Upper lobe of left lung (tissue), 4 donors: ENCODE data around the gene PREX1.

Experiments used
- EP300 ChIP-seq, 4 donors: sonication (generic); formaldehyde crosslinking; IDR thresholded peaks; one replicate each; pipeline ENCODE4 v1.5.1; 2017; ENCODE audit warnings: antibody characterized with exemption in 4 of 4, control low read depth in 2 of 4
- POLR2A ChIP-seq, 4 donors: fragments of 450-650 bp; IDR thresholded peaks; one replicate each; pipeline ENCODE4 v1.5.1; 2016 to 2017; ENCODE audit warnings: antibody characterized with exemption in 4 of 4, mild to moderate bottlenecking in 2 of 4
- POLR2AphosphoS5 ChIP-seq, 2 donors: sonication (generic); formaldehyde crosslinking; IDR thresholded peaks; one replicate each; pipeline ENCODE4 v1.5.1; 2017; ENCODE audit warnings: antibody characterized with exemption in 2 of 2
- TF ChIP-seq, protein P1 (sequence below), 6 experiments: fragments of 450-650 bp in 4 of 6; fragments of 200-600 bp in 2 of 6; sonication (generic) in 2 of 6; IDR thresholded peaks; one replicate each; pipeline ENCODE4 v1.5.1; 2016 to 2019; ENCODE audit warnings: antibody characterized with exemption in 6 of 6

GRCh38 chr20:48685300-48685699, 142.5 kb downstream of the PREX1 start:
- TF ChIP-seq, protein P1, sequence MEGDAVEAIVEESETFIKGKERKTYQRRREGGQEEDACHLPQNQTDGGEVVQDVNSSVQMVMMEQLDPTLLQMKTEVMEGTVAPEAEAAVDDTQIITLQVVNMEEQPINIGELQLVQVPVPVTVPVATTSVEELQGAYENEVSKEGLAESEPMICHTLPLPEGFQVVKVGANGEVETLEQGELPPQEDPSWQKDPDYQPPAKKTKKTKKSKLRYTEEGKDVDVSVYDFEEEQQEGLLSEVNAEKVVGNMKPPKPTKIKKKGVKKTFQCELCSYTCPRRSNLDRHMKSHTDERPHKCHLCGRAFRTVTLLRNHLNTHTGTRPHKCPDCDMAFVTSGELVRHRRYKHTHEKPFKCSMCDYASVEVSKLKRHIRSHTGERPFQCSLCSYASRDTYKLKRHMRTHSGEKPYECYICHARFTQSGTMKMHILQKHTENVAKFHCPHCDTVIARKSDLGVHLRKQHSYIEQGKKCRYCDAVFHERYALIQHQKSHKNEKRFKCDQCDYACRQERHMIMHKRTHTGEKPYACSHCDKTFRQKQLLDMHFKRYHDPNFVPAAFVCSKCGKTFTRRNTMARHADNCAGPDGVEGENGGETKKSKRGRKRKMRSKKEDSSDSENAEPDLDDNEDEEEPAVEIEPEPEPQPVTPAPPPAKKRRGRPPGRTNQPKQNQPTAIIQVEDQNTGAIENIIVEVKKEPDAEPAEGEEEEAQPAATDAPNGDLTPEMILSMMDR (IDR thresholded peaks at IDR 0.05) = no peak
- no peak for TF ChIP-seq POLR2AphosphoS5 (IDR thresholded peaks at IDR 0.05)
- TF ChIP-seq POLR2A (IDR thresholded peaks at IDR 0.05) = no peak
- no peak for TF ChIP-seq EP300 (IDR thresholded peaks at IDR 0.05)
